Hepatocyte (in vitro differentiated cells): ENCODE data around the gene NR1H4.

Source experiments
- CTCF ChIP-seq: fragments of 200-600 bp; sonication (generic); IDR thresholded peaks from 2 replicates; pipeline ENCODE4 v1.5.1; 2016; ENCODE audit warnings: antibody characterized with exemption, mild to moderate bottlenecking; ENCODE audit not compliant: poor library complexity
- EZH2 ChIP-seq: fragments of 200-600 bp; sonication (generic); IDR thresholded peaks from 2 replicates; pipeline ENCODE4 v1.6.1; 2016; ENCODE audit warnings: antibody characterized with exemption, mild to moderate bottlenecking, borderline replicate concordance

GRCh38 chr12:100566887-100567637, 93.4 kb downstream of the NR1H4 start:
- TF ChIP-seq CTCF = no peak
- no peak for TF ChIP-seq EZH2
